D721Med (cell line): Measurements from ENCODE around the gene FAM200B.

ENCODE experiments used
- DNase-seq: peaks from one replicate; pipeline ENCODE4 v3.0.0; 2011; ENCODE audit warnings: low spot score; ENCODE audit not compliant: insufficient read length
- FAIRE-seq: peaks from 2 replicates; lab custom pipeline; 2011; peaks lifted over from hg19 to GRCh38; lab: Jason Lieb, UNC
- CTCF ChIP-seq: IDR thresholded peaks from 2 replicates; pipeline ENCODE4 v1.5.1; 2012; ENCODE audit warnings: mild to moderate bottlenecking, control low read depth; ENCODE audit not compliant: insufficient read depth; ENCODE audit errors: missing control alignments

The FAM200B gene

GRCh38 chr4:15688051-15688450 lies 6.4 kb downstream of the FAM200B start:
- FAIRE-seq (no peak), DNase-seq (no peak)
- TF ChIP-seq CTCF: no peak

GRCh38 chr4:15689540-15689939 lies 7.9 kb downstream of the FAM200B start:
- no peak for FAIRE-seq
- TF ChIP-seq CTCF: no peak
- DNase-seq: no peak

GRCh38 chr4:15690020-15690809 lies 8.6 kb downstream of the FAM200B start:
- FAIRE-seq: no peak
- no peak for TF ChIP-seq CTCF

GRCh38 chr4:15691346-15692135 lies 9.9 kb downstream of the FAM200B start:
- FAIRE-seq (no peak), DNase-seq (no peak)
- TF ChIP-seq CTCF: no peak

More at GRCh38 chr4:15690020-15690809, 8.6 kb downstream of the FAM200B start:
- DNase-seq: no peak

- no peak for TF ChIP-seq CTCF
- DNase-seq (no peak), FAIRE-seq (no peak)
These were observed 11.0 kb downstream of the FAM200B start for GRCh38 chr4:15692602-15693001.

- FAIRE-seq (no peak), DNase-seq (no peak)
- TF ChIP-seq CTCF: no peak
These were observed 12.8 kb downstream of the FAM200B start for GRCh38 chr4:15694431-15694830.
